NK-92 (cell line): Measurements from ENCODE around the gene ZNF407.

Source experiments
- DNase-seq: peaks from one replicate; lab custom pipeline; 2025; ENCODE audit not compliant: unreplicated experiment; lab: John Stamatoyannopoulos, UW

ZNF407 gene

DNA sequence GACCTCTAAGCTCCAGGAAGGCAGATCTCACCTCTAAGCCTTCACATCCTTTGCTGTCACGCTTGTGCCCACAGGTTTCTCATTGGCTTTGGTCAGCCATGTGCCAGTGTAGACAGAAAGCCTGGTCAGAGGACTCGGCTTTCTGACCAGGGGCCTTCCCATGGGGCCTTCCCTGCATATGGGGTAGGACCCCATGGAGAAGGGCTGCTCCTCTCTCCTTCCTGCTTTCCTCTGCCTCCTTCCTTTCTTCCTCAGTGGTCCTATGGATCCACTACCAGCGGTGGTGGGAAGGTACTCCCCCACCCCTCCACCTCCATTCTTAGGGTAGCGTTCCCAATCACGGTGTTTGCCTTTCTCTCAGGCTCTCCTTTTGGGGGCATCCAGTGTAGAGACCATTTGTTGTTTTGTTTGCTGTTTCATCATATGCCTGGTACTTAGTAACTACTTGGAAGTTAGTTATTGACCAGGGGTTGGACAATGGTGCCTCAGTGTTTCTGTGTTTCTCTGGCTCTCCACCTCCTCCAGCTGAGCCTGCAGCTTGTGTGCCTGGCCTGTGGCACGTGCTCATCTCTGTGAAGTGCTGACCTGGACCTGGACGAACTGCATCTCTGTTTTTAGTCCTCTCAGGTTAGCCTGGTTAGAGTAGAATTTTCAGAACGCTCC, 71.6 kb downstream of the ZNF407 start:
- no peak for DNase-seq

DNA sequence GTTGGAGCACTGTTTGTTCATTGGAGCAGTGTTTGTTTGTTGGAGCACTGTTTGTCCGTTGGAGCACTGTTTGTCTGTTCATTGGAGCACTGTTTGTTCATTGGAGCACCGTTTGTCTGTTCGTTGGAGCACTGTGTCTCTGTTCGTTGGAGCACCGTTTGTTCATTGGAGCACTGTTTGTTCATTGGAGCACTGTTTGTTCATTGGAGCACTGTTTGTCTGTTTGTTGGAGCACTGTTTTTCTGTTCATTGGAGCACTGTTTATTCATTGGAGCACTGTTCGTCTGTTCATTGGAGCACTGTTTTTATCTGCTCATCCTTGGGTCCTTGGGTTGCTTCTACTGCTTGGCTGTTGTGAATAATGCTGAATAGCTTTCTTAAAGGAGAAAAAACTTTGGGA, 74.7 kb downstream of the ZNF407 start:
- no peak for DNase-seq

DNA sequence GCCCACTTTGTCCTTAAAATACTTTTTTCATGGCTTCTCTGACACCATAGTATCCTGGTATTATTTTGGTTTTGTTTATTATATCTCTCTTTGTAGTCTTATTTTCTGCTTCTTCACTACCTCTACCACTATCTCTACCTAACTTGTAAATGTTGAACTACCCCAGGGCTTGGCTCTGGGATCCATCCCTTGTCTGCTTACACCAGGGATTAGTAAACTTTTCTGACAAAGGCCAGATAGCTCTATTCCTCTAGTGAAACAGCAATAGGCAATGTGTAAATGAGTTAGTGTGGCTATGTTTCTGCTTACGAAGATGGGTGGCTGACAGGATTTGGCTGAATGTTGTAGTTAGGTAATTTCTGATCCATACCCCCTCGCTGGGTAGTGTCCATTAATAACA, 76.8 kb downstream of the ZNF407 start:
- DNase-seq = no peak

DNA sequence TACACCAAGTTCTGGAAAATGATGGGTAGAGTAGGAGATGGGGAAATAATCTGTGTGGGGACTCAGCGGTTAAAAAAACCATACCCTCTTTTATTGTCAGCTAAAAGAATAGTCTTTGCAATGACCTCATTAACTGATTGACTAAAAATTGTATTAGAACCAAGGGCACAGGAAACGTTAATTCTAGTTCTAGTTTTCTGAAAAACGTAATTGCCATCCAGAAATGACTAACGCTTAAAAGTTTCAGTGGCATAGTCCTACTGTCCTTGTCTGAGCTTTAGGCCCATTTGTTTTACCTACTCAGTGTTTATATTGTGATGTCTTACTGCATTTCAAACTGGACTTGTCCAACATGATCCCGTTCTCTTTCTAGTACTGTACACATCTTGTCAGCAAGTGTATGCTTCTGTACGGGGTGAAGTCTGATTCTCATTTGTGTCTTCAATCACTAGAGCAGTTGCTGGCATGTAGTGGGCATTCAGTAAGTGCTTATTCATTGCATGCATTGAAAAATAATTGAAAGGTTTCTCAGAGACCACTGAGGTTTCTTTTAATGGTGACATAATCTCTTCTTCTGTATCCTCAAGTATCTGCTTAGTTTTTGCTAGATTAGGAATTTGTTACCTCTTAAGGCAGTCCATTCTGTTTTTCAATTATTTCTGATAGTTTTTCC, 81.5 kb downstream of the ZNF407 start:
- DNase-seq = no peak

DNA sequence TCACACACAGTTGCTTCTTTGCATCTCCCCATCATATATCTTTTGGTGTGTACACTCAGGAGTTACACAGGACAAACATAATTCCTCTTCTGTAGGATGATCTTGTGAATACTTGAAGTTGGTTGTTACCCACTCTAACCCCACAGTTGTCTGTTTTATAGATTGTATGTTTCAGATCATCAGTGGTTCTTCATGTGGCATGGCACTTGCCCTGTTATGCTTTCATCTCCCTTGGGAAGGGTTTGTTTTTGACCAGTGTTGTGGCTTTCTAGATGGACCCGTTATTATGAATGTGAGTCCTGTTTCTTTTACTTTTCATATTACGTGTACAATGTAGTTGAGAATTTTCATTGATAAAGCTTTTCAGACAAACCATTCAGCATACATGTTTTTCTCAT, 82.0 kb downstream of the ZNF407 start:
- DNase-seq = no peak

DNA sequence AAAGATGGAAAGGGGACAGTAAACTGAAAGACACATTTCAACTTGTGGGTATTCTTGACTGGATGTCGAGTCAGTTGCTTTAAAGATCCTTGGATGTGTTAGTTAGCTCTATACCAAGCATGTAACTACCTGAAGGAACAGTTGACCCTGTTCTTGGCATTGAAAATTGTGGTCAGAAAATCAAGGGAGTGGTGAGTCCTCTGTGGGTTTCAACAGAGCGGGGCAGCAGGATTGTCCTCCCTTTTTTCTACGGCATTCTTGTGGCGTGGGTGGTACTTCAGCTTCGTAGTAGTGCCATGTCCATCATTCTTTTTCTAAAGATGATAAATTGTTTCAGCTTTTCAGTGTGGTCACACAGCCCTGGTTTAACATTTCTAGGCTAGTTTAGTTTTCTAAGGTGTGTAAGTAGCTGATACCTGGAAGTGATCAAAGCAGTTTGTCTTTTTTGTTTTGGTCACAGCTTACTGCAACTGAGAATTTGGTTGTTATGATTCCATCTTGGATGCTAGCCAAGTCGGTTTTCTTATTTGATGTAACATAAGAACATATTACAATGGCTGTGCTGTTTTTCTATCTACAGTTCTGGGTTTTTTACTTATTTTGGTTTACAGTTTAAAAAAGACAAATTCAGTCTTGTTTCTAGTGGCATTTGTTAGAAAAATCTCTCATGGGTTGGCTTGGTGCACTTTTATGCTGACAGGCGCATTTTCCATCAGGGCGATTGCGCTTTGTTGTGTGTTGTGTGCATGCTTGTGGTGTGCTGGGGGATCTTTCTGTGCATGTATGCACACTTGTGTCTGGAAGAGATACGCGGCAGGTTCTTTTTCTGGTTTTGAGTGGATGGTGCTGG, 84.7 kb downstream of the ZNF407 start:
- DNase-seq = no peak

DNA sequence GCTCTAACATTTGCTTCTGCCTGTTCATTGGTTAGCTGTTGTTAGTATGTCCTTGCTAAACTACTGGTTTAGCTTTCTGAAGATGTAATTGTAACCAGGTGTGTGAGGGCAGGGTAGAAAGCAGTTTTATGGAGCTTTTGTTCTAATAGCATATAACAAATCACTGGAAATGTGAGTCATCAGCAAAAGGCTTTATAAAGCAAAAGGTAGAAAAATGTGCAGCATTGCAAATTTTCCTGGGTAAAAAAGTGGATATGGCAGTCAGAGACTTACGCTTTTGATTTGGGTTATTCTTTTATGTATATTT, 85.3 kb downstream of the ZNF407 start:
- DNase-seq = no peak

DNA sequence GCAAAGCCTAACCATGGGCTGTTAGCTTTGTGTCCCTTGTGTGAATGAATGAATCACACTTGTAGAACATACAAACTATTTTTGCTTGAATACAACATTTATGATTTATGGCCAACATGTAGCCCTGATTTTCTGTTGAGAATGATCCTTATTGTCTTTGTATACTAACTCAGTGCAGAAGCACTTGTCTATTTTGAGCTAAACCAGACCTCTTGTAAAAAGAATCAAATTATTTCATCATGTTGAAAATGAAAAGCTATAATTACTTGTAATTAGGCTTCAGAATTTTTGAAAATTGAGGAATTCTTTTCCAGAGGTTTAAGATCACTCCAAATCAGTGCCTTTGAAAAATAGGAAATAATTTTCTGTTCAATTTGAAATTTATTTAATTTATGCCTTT, 85.9 kb downstream of the ZNF407 start:
- no peak for DNase-seq

DNA sequence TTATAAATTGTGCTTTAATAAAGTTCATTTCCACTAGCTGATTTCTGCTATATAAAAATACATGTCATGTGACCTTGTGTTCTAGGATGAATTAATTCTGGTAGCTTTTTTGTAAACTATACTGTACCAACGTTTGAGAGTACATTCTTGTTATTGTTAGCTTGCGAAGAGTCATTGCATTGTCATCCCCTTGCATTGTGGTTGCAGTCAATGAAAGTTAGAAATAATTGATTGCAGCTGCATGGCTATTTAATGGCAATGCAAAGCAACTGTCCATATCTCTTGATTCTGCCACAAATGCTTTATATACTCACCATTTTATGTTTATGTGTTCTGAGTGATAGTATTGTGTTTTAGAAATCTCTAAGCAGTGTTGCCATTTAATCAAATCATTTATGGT, 91.6 kb downstream of the ZNF407 start:
- DNase-seq = no peak

DNA sequence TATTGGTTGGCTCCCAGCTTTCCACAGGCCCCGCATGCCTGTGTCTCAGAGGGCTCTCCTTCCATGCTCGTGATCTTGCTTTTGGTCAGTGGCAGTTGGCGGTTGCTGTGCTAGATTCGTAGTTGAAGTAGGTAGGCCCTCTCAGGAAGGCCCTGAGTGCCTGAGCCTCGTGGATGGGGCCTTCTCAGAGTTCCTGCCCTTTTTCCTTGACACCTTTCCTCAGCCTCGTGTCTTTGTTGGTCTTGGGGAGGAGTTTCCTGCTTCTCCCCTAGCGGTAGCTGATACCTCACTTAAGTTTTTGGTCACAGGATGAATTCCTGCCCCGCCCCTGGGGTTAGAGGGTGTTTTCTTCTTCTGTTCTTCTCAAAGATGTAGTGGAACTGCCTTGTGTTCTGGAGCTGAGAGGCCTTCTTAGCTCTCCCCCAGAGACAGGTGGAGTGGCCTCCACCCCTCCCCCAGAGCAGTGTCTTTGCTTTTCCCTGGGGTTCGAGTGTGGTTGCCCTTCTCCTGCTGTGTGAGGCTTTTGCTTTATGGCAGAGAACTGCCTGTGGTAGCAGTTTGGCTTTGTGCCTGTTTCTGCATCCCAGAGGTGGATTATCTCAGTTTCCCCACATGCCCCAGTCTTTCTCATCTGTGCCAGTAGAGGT, 94.8 kb downstream of the ZNF407 start:
- DNase-seq = no peak

DNA sequence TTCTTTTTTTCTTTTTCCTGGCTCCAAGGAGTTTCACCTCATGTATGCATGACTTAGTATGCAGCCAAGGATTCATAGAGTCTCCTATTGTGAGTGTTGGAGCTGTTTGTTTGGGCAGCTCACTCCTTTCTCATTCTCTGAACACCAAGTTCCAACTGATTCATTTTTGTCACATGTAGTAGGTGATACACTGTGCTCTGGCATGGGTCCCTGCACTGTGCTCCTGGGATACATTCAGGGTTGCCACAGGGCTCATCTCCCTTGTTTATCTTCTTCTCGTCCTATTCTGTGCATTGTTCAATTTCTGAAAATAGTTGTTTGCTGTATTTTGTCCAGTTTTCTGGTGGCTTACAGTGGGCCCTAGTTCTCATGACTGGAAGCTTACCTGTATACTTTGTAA, 96.8 kb downstream of the ZNF407 start:
- DNase-seq = no peak

DNA sequence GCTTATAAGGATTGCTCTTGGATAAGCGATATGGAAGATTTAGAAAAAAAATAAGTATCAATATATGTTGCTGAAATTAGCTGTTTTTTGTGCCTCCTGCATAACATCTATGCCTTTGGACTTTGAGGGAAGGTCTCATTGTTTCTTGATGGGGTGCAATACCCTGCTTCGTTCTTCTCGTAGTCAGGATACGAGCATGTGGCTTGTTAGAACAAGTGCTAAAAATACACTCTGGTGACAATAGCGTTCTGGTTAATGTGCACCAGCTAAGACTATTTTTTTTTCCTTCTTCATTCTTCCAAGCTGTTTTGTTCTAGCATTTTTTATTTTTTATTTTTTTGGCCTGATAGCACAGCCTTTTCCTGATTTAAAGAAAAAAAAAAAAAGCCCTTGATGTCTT, 97.5 kb downstream of the ZNF407 start:
- DNase-seq = no peak

DNA sequence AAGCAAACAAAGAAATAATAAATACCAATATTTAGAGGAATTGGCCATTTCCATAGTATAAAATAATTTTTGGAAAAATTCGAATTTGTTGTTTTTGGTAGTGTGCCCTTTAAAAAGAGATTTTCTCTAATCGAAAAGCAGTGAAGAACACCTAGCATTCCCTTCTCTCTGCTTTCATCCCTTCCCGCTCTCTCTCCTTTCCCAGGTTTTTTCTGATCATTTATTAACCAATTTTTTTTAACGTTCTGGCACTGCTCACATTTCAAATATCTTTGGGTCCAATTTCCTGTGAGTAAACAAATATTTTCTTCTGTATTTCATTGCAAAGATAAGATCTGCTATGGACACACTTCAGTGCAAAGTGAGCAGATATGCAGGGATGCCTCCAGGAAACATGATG, 101.2 kb downstream of the ZNF407 start:
- no peak for DNase-seq

DNA sequence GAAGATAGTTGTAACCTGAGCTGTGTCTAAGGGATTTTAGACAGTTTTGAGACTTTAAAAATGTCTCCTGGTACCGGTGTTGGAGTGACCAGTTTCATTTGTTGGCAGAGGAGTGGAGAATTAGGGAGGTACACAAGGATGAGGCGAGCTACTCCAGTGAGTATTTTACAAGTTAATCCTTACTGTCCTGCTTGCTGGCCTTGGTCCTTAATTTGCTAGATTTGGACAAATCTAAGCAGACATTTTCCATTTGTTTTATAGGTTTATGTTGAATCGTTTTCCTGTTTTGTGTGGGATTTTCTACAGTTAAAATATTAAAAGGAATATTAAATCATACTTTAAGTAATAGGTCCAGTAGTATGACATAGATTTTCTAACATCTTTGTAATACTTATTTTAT, 101.8 kb downstream of the ZNF407 start:
- no peak for DNase-seq

DNA sequence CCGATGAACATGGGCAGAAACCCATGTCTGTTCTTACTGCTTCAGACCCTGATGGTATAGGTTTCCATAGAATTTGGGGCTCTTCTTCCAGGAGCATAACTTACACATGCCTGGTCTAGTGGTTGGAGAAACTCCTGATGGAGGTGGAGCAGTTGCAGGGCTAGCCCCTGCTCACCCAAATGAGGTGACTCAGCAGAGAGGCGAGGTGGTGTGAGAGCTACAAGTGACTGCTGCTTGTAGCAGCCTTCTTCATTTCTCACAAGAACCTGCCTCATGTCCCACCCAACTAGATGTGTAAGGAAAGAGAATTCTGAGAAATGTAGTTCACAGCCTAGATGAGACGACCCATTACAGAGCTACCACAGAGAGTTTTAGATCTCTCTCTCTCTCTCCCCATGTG, 105.3 kb downstream of the ZNF407 start:
- DNase-seq = no peak

DNA sequence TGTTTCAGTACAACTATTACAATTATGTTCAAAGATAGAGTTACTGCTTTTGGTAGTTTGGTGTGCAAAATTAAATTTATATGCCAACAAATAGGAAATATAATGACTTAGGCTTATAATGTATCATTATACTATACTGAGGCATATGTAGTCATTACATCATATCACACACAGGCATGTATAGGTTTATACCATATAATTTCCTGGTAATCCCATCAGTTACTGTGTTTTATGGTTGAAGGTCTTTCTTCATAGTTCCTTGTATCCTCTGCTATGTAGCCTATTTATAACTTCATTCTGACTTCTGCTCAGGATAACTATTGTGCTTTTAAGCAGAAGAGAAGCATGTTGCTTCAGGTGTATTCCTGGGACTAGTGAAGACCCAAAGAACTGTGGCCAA, 110.5 kb downstream of the ZNF407 start:
- DNase-seq = no peak

DNA sequence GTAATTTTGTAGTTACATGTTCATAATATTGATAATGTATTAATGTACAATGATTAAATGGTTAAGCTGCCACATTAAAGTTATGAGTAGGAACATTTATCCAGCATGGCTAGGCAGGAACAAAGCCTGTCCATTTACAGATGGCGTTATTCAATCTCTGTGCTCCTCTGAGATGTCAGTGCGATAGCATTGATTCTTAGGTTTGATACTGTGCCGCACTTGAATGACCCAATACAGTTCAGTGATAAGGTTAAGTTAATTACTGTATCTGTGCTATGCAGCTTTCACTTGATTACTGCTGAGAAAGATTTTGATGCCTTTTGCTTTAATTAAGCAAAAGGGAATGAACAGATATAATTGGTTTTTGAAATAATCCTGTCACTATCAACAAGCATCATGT, 111.8 kb downstream of the ZNF407 start:
- DNase-seq = no peak

DNA sequence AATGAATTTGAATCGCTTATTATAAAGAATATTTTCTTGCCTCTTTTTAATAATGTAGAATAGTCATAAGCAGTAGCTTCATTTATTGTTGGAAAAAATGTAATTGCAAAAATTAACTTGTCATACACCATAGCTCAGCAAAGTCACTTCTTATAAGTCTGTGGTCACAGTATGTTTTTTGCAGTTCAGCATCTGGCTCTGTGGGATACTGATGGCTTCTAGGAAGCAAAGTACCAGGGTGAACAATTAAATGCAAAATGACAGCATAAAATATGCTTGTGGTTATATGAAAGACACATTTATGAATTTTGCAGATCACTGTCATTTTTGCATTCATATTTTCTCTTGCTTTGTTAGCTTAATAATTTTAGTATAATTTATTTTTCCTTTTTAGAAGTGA, 116.5 kb downstream of the ZNF407 start:
- DNase-seq = no peak

DNA sequence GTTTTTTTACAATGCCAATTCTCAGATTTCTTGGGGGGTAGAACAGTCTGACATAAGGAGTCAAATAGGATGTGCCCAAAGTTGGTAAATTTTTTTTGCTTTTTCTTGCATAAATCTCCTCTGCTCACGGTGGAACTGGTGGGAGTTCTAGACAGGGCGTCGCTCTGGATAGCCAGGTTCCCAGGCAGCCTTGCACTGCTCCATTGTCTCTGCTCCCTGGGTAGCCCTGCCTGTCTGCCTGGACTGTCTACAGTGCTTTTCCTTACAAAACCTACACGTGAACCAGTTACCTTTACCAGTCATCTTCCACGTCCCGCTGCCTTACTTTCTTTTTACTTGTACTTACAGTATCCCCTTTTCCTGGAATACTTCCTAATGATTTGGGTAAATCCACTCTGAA, 117.1 kb downstream of the ZNF407 start:
- DNase-seq = no peak

DNA sequence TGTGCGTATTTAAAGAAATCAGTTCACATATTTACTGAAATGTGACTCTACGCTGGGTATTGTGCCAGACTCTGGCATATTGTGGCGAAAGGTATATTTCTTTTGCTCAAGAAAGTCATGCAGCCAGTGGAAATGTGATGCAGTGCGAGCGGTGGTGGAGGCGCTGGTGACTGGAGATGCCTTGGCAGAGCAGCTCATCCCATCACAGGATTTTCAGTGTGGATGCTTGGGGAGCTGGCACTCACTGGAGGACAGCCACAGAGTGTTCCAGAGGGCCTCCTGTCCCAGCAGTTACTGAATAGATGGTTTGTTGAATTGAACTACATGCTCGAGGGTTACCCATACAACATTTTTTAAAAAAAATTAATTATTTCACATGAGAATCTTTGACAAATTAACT, 117.6 kb downstream of the ZNF407 start:
- DNase-seq = no peak

DNA sequence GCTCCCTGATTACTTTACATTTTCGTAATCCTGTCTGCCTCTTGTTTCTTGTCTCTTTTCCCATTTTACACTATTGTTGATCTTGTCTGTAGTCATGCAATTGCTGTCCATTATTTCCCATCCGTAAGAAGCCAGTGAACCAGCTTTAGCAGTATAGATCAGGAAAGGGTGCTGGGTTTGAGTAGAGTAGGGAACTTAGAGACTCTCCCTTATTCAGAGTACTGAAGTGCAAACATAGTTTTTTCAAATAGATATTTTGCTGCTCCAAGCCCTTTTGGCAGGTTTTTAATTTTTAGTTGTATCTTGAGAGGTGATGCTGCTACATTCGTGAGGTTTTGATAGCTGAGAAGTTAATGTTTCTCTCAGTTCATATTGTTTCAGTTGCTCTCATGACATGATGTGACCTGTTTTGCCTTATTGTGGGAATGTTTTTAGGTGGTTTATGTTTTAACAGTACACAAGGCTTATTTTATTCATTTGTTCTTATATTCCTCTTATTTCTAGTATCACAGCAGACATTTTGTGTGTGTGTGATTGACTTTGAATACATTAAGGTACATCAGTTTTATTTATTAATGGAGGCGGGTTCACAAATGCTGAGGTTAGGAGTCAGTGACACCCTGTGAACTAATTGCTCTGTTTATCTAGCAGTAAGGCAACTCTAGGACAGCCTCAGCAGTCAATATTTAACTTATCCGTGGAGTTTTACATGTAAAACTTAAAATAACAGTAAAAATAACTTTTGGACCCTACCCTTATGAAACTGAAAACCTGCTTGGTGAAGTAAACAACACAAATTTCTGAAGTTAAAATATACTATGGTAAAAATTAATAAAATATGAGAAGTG, 118.4 kb downstream of the ZNF407 start:
- DNase-seq = no peak
